Activated CD8-positive, alpha-beta memory T cell treated with anti-CD3 and anti-CD28 coated beads, Interleukin-2, amount 50 U/mL, for 1 hour (primary cell): ENCODE results near the gene KCNK16.

Experiments used
- DNase-seq: peaks from one replicate; pipeline ENCODE4 v3.0.0-alpha.2; 2020; ENCODE audit errors: extremely low read depth

KCNK16 gene

GRCh38 chr6:39322306-39322850, at the start of gene KCNK16:
Gene KCNK16 (minus strand): TSS chr6:39322702. CDS start chr6:39322540, 162 bp downstream.
- DNase-seq: no peak

GRCh38 chr6:39370390-39370789, 47.9 kb upstream of the KCNK16 start:
- DNase-seq: no peak

GRCh38 chr6:39369987-39370386, 47.5 kb upstream of the KCNK16 start:
- DNase-seq: no peak

- DNase-seq: no peak
These were observed 45.2 kb upstream of the KCNK16 start for GRCh38 chr6:39367700-39368099.

GRCh38 chr6:39366931-39367618, 44.6 kb upstream of the KCNK16 start:
- DNase-seq: no peak

GRCh38 chr6:39365281-39366074, 43.0 kb upstream of the KCNK16 start:
- no peak for DNase-seq

GRCh38 chr6:39363280-39363679, 40.8 kb upstream of the KCNK16 start:
- no peak for DNase-seq

GRCh38 chr6:39362487-39362865, 40.0 kb upstream of the KCNK16 start:
- DNase-seq: no peak

GRCh38 chr6:39361657-39362486, 39.4 kb upstream of the KCNK16 start:
- no peak for DNase-seq

- no peak for DNase-seq
These were observed 37.9 kb upstream of the KCNK16 start for GRCh38 chr6:39360378-39360777.

GRCh38 chr6:39357998-39358686, 35.6 kb upstream of the KCNK16 start:
- no peak for DNase-seq

- DNase-seq: no peak
These were observed 31.3 kb upstream of the KCNK16 start for GRCh38 chr6:39353698-39354315.

- no peak for DNase-seq
These were observed 28.4 kb upstream of the KCNK16 start for GRCh38 chr6:39350723-39351505.

GRCh38 chr6:39348740-39349139, 26.2 kb upstream of the KCNK16 start:
- no peak for DNase-seq

- DNase-seq: no peak
These were observed 25.5 kb upstream of the KCNK16 start for GRCh38 chr6:39347906-39348585.

- DNase-seq: no peak
These were observed 24.7 kb upstream of the KCNK16 start for GRCh38 chr6:39347206-39347605.

- DNase-seq: no peak
These were observed 22.3 kb upstream of the KCNK16 start for GRCh38 chr6:39344821-39345280.

GRCh38 chr6:39343396-39343870, 20.9 kb upstream of the KCNK16 start:
- DNase-seq: no peak

- no peak for DNase-seq
These were observed 20.3 kb upstream of the KCNK16 start for GRCh38 chr6:39342692-39343395.
